GM21737 (cell line): ENCODE measurements around the gene PLAAT4.
A peak's percentile ranks its signal among the peaks of the same experiment; 100 is the strongest.
"Not testable (repeated sequence)": the region's sequence is repeated elsewhere in the genome, so short reads cannot be mapped to it uniquely, and the experiment has no call there.

Experiments used
- ATAC-seq: cut with Tn5 transposase; IDR thresholded peaks from one replicate; pipeline ENCODE4 v1.9.1; 2021; ENCODE audit warnings: mild to moderate bottlenecking, moderate library complexity; ENCODE audit not compliant: unreplicated experiment

The PLAAT4 gene

DNA sequence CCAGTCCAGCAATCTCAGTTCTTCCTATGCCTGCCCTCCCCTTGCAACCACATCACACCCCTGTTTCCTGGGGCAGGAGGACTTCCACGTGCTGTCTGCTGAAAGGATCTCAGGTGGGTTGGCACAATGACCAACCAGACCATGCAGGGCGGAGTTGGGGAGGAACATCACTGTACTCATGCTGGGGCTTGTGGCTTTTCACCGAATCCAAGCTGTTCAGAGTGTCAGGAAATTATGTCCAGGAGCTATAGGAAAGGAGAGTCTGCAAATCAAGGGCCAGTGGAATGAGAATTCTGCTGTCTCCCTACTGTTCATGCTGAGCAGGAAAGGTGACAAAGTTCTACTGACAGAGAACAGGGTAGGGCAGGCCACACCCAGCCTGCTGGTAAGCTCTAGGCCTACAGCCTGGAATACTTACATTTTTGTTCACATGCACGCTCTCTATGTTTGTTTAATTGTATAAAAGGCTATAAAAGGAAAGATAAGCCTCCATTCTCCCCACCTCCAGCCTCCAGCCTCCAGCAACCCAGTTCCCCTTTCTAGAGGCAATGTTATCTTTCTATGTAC, 28.3 kb downstream of the PLAAT4 start:
- ATAC-seq = no peak

DNA sequence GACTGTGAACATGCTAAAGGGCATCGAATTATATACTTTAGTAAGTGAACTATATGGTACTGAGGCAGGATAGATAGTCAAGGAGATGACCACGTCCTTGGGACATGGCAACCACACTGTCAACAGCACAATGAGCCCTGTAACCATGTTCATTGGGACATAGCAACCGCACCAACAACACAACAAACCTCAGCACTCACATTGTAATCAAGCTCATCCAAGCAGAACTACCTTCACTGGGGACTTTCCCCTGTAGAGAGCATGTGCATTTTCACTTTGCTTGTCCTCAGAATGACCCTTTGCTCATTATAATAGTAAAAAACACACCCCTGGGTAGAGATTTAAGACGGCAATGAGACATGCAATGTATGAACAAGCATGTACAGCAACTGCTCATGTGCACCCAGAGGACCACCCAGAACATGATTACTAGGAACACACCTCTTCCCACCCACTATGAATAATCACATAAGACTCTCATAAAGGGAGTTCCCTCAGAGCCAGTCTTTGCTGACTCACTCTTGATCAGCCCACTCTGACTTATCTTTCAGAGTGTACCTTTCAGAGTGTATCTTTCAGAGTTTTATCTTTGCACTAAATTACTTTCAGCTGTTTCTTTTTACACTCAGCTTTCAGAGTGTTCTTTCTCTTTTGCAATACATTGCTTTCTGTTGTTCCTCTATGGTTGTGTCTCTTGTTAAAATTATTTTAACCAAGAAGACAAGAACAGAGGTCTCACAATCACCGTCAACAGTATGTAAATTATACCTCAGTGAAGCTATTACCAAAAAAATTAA, 30.6 kb downstream of the PLAAT4 start:
- peak; percentile 74 for ATAC-seq

DNA sequence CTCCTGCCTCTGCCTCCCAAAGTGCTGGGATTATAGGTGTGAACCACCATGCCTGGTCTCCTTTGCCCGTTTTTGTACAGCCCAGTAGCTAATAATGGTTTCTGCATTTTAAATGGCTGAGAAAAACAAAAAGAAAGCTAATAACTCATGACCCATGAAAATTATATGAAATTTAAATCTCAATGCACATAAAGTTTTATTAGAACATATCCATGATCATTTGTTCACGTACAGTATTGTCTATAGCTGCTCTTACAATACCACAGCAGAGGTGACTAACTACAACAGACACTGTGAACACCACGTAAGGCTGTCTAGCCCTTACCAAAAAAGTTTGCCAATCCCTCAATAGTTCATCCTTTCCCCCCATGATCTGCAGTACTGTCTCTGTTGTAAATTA, 33.0 kb downstream of the PLAAT4 start:
- ATAC-seq = no peak

DNA sequence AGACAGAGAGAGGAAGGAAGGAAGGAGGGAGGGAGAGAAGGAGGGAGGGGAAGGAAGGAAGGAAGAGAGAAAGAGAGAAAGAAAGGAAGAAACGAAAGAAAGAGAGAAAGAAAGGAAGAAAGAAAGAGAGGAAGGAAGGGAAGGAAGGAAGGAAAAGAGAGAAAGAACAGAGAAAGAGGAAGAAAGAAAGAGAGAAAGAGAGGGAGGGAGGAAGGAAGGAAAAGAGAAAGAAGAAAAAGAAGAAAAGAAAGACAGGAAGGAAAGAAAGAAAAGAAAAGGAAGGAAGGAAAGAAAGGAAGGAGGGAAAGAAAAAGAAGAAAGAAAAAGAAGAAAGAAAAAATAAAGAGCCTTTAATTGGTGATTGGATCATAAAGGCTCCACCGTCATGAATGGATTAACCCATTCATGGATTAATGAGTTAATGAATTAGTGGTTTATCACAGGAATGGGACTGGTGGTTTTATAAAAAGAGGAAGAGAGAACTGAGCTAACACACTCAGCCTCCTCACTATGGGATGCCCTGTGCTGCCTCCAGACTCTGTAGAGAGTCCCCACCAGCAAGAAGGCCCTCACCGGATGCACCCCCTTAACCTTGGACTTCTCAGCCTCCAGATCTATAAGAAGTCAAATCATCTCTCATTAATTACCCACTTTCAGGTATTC, 35.5 kb downstream of the PLAAT4 start:
- no peak for ATAC-seq

DNA sequence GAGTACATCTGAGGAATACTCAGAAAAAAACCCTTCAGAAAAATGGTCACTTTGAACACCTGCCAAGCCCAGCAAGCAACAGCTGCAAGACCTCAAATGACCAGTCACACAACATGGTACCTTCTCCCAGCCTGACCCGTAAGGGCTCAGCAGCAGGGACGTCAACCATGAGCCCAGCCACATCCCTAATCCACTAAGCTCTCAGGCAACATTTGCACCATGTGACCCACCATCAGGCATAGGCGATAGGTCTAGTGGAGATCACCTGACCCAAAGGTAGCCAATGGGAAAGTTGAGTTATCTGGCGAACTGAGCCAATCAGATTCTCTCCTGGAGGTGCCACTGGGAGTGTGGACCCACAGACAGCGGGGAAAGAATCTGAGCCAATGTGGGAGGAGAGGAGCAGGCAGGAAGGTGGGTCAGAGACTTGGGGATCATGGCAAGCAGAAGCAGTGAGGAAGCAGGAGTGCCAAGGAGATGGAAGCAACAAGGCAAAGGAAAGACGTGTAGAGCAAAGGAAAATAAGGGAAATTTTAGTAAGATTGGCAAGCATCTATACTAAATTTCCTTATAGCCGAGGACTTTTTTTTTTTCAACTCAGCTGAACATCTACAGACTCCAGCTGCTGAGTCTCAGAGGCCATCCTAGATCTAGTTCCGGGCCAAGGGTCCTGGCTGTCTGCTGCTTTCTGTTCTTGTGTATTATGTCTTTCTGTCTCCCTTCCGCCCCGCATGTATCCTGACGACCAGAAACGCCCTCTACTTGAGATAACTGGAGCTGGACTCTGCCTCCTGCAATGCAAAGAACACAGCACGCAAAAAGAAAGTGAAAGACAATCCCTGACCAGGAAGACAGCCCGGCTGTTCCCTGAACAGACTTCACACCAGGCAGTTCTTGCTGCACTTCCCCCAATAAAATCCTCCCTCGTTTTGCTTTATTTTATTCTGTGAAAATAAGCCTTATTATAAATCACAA, 37.6 kb downstream of the PLAAT4 start:
- ATAC-seq = no peak

DNA sequence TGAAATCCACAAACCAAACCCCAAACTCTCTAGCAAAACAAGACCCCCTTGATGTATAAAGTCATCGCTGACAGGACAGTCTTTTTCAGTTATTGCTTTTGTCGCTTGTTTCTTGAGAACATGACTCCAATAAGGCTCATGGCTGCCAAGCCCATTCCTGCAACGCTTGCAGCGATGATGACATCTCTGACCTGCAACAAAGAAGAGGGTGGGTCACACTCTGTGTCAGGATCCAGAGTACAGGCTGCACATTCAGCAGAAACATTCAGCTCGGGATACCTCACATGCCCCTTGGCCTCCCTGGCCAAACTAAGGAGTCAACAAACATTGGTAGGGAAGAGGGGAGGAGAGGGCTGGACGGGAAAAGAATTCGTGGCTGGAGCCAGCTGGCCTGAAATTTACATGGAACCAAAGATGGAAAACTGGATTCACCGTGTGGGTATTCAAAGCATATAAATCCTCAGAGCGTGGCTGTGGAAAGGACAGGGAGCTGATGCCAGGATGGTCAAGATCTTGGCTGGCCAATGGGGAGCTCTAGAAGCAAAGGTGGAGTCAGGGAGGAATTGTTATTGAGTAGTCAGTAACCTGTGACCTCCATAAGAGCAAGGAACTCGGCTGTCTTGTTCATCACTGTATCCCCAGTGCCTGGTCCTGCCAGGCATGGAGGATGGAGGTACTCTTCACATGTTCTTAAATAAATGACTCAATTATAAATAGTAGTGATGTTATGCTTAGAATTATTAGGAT, 38.4 kb downstream of the PLAAT4 start:
- ATAC-seq = no peak

DNA sequence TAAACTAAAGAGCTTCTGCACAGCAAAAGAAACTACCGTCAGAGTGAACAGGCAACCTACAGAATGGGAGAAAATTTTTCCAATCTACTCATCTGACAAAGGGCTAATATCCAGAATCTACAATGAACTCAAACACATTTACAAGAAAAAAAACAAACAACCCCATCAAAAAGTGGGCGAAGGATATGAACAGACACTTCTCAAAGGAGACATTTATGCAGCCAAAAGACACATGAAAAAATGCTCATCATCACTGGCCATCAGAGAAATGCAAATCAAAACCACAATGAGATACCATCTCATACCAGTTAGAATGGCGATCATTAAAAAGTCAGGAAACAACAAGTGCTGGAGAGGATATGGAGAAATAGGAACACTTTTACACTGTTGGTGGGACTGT, 42.3 kb downstream of the PLAAT4 start:
- ATAC-seq = not testable (repeated sequence)

DNA sequence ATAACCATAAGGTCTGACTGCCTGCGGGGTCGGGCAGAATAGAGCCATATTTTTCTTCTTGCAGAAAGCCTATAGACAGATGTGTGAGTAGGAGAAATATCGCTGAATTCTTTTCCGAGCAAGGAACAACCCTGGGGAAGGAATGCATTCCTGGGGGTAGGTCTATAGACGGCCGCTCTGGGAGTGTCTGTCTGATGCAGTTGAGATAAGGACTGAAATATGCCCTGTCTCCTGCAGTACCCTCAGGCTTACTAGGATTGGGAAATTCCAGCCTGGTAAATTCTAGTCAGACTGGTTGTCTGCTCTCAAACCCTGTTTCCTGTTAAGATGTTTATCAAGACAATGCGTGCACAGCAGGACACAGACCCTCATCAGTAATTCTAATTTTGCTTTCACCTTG, 44.6 kb downstream of the PLAAT4 start:
- ATAC-seq = not testable (repeated sequence)

DNA sequence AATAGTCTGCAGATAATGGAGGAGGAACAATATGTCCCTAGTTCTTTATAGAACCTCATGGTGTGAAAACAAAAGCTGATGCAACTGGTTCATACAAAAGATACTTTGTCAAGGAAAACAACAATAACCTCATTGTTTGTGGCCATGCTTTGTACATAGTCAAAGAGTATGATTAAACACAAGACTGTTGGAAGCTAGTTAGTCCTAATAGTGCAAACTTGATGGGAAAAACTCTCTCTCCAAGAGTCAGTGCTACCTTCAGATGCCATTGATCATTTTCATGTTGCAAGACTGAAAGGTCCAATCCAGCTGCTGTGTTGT, 46.7 kb downstream of the PLAAT4 start:
- ATAC-seq = no peak

DNA sequence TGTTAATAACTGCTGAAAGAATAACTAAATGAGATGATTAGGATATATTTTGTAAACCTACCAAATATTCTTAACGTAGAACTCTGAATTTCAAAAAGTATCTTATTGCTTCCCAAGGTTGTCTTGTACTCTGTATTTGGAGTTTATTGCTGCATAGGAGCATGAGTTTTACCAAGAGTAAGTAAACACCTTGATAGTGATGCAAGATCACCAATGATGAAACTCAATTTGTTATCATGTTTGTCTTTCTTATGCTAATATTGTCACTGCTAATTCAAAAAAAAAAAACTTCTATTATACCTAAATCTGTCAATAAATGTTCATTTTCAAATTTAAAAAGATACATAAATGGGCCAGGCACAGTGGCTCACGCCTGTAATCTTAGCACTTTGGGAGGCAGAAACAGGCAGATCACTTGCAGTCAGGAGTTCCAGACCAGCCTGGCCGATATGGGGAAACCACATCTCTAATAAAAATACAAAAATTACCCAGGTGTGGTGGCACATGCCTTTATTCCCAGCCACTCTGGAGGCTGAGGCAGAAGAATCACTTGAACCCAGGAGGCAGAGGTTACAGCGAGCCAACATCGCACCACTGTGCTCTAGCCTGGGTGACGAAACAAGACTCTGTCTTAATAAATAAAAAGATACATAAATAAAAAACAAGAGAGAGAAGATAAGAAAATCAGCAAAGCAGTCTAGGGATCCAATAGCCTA, 50.0 kb downstream of the PLAAT4 start:
- ATAC-seq = no peak

DNA sequence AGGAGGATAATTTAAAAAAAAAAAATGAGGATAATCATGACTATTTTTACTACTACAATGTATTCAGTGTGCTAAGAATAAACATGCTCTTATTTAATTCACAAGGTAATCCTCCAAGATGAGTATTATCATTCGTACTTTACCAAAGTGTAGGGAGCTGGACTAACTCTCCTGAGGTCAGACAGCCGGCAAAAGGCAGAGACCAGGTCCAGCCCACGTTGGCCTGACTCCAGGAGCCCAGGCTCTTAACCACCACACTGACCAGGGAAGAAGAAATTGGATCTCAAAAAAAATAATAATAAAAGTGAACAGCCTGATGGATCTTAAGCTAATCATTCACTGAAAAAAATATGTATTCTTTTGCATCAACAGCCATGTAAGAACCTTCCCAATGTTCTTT, 52.4 kb downstream of the PLAAT4 start:
- no peak for ATAC-seq

DNA sequence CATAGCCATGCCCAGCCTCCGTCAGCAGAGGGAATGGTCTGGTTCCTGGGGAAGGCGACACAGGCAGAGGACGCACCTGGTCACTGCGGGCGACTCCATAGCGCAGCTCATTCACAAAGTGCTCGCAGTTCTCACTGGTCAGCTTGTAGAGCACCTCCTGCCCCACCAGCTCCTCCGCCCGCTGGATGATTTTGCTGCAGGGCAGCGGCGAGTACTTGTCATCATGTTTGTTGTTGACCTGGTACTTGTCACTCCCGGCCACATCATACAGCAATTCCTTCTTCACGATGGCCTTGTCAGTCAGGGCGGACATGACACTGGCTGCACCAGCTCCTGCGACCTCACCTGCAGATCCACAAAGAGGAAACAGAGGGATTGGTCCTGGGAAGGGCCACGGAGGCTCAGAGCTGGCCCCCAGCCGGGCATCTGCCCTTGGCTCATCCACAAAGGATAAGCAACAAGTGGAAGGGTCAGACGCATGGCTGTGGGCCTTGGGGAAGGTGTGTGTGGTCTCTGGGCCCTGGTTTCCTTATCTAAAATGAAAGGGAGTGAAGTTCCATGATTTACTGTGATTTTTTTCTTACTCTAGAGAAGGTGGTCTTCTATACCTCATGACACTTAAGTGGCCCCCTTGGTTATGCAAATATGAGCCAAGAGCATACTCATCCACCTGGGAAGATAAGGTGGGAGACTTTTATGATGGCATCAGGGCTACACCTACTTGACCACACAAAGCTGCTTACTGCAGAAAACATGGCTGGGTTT, 53.6 kb downstream of the PLAAT4 start:
- no peak for ATAC-seq

DNA sequence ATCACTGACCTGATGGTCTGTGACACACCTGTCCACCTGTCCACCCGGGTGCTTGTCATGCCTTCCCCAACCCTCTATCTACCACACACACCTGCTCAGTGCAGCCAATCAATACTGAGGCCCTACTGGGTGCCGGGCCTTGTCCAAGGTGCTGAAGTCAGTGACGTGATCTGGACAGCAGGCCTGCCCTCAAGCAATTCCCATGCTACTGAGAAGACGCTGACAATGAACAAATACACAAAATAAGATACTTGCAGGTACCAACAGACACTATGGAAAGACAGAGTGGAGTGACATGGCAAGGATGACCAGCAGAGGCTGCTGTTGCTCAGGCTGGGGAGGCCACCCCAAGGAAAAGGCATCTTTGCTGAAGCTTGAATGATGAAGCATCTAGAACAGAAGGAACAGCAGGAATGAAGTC, 56.4 kb downstream of the PLAAT4 start:
- ATAC-seq = no peak

DNA sequence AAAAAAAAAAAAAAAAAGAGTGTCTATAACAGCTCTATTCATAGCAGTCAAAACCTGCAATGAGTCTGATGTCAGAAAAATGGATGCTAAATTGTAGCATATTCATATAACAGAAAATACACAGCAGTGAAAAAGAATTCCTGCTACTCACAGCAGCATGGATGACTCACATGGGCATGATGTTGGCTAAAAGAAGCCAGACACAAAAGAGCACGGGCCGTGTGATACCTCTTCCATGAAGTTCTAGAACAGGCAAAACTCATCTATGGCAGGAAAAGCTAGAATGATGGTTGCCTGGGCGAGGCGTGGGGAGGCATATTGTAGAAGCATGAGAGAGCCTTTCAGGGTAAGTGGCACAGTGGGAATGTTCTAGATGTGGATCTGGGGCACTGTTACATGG, 58.7 kb downstream of the PLAAT4 start:
- no peak for ATAC-seq
